T-helper 2 cell treated with Interferon-gamma antibody and Interleukin-4, amounts not matched to agents 5 μg/mL and 100 μg/mL, for 36 hours (primary cell): ENCODE results near the gene LHFPL3.

Source experiments
- DNase-seq: peaks from one replicate; pipeline ENCODE4 v3.0.0; 2021; ENCODE audit warnings: low spot score
- H3K27ac Mint-ChIP-seq: one replicate; pipeline ENCODE4 v1.8.0; 2021; ENCODE audit warnings: mild to moderate bottlenecking, mixed read lengths
- H3K27me3 Mint-ChIP-seq: one replicate; pipeline ENCODE4 v1.8.0; 2021; ENCODE audit warnings: low read depth, mixed read lengths
- H3K36me3 Mint-ChIP-seq: one replicate; pipeline ENCODE4 v1.8.0; 2021; ENCODE audit warnings: low read depth, mixed read lengths
- H3K4me1 Mint-ChIP-seq: one replicate; pipeline ENCODE4 v1.8.0; 2021; ENCODE audit warnings: low read depth, mixed read lengths
- H3K4me3 Mint-ChIP-seq: one replicate; pipeline ENCODE4 v1.8.0; 2022; ENCODE audit warnings: mild to moderate bottlenecking, moderate library complexity, mixed read lengths
- H3K9me3 Mint-ChIP-seq: one replicate; pipeline ENCODE4 v1.8.0; 2021; ENCODE audit warnings: mixed read lengths

Gene LHFPL3

GRCh38 chr7:104408371-104408770 is 80.0 kb downstream of the LHFPL3 start:
- no peaks in the 10 kb centered on the region for H3K27me3 Mint-ChIP-seq
- no peak for DNase-seq
- H3K36me3 Mint-ChIP-seq = no peaks in the 10 kb centered on the region
- H3K27ac Mint-ChIP-seq = no peak overlapping the region
- H3K4me1 Mint-ChIP-seq = no peaks in the 10 kb centered on the region
- no peak overlapping the region for H3K4me3 Mint-ChIP-seq
- no peaks in the 10 kb centered on the region for H3K9me3 Mint-ChIP-seq

DNA sequence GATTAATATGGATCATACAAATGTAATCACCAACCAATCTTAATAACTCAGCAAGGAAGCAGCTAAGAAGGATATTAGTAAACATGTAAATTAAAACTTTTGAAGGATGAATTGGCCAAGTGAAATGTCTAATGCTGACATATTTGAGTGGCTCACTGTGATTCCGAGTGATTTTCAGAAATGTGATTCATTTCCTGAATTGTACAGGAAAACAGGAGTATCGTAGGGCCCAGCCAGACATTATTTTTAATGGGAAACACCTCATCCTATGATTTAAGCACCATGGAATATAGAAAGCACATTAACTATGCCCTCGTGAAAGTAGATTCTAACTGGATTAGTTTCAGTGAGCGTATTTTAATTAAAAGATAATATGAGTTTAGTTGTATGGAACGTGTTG is 82.3 kb downstream of the LHFPL3 start:
- Mint-ChIP-seq H3K4me1 (no peaks in the 10 kb centered on the region), H3K27me3 (no peaks in the 10 kb centered on the region), H3K36me3 (no peaks in the 10 kb centered on the region), H3K4me3 (no peak overlapping the region), H3K9me3 (no peaks in the 10 kb centered on the region), H3K27ac (no peak overlapping the region)
- no peak for DNase-seq

DNA sequence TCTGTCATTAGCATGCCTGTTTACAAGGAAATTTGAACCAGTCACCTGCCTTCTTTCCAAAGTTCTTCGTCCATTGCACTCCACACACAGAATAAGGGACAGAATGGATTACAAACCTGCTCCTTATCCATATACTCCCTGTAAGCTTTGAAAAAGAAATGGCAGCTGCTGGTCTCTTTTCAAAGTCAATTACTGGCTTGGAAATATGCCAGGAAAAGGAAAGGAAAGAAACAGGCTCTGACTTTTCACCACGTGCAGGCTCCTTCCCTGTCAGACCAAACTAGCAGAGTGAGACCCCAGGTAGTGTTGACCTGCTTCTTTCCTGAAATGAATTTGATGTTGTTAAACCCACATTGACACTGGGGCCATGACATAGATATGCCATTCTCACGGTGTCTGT is 84.5 kb downstream of the LHFPL3 start:
- no peaks in the 10 kb centered on the region for H3K27me3 Mint-ChIP-seq

DNA sequence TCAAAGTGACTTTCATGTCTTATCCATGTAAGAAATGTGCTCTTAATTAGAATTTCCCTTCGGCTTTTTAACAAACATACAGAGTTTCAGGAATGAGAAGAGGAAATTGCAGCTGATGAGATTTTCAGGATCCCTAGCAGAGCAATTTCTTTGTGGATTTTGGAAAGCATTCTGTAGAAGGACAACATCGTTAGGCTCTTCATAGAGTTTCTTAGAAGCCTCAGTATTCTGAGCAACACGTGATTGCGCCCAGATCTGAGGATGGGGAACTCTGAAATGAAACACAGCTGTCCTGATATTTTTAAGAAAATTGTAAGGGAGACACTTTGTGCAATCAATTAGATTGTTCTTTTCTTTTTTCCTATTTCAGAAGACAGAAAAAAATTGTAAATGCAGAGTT is 85.8 kb downstream of the LHFPL3 start:
- Mint-ChIP-seq H3K4me1 (no peaks in the 10 kb centered on the region), H3K4me3 (no peak overlapping the region), H3K9me3 (no peaks in the 10 kb centered on the region), H3K27me3 (no peaks in the 10 kb centered on the region), H3K27ac (no peak overlapping the region), H3K36me3 (no peaks in the 10 kb centered on the region)
- no peak for DNase-seq

More for the DNA sequence above, 84.5 kb downstream of the LHFPL3 start:
- Mint-ChIP-seq H3K36me3 (no peaks in the 10 kb centered on the region), H3K4me1 (no peaks in the 10 kb centered on the region), H3K4me3 (no peak overlapping the region), H3K9me3 (no peaks in the 10 kb centered on the region), H3K27ac (no peak overlapping the region)
- no peak for DNase-seq

GRCh38 chr7:104415700-104416099 is 87.3 kb downstream of the LHFPL3 start:
- H3K27me3 Mint-ChIP-seq = no peaks in the 10 kb centered on the region
- H3K9me3 Mint-ChIP-seq = no peaks in the 10 kb centered on the region
- no peaks in the 10 kb centered on the region for H3K4me1 Mint-ChIP-seq

DNA sequence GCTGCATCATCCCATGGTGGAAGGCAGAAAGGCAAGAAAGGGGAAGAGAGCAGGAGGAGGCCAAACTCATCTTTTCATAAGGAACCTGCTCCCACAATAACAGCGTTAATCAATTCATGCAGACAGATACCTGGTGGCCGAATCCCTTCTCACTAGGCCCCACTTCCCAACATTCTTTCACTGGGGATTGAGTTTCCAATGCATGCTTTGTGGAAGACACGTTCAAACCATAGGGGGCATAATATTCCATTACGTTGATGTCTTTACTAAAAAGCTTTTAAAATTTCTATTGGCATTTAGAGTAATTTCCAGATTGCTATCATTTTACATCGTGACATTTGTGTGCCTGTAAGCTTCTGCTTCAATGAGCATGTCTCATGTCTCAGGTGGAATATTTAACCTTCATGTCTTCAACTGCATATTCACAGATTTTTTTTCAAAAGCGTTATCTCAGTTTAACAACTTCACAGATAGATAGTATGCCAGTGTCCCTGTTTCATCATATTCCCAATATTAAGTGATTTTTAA is 88.5 kb downstream of the LHFPL3 start:
- Mint-ChIP-seq H3K9me3 (no peaks in the 10 kb centered on the region), H3K27ac (no peak overlapping the region)

More at GRCh38 chr7:104415700-104416099, 87.3 kb downstream of the LHFPL3 start:
- no peak for DNase-seq
- Mint-ChIP-seq H3K4me3 (no peak overlapping the region), H3K36me3 (no peaks in the 10 kb centered on the region), H3K27ac (no peak overlapping the region)

GRCh38 chr7:104431930-104432329 is 103.5 kb downstream of the LHFPL3 start:
- H3K27me3 Mint-ChIP-seq = no peaks in the 10 kb centered on the region
- H3K27ac Mint-ChIP-seq = no peak overlapping the region
- no peaks in the 10 kb centered on the region for H3K36me3 Mint-ChIP-seq
- no peak overlapping the region for H3K4me3 Mint-ChIP-seq
- no peaks in the 10 kb centered on the region for H3K9me3 Mint-ChIP-seq
- DNase-seq = no peak
- H3K4me1 Mint-ChIP-seq = no peaks in the 10 kb centered on the region

More for the DNA sequence above, 88.5 kb downstream of the LHFPL3 start:
- H3K4me1 Mint-ChIP-seq = no peaks in the 10 kb centered on the region
- no peaks in the 10 kb centered on the region for H3K36me3 Mint-ChIP-seq
- no peak overlapping the region for H3K4me3 Mint-ChIP-seq
- no peaks in the 10 kb centered on the region for H3K27me3 Mint-ChIP-seq
- no peak for DNase-seq

DNA sequence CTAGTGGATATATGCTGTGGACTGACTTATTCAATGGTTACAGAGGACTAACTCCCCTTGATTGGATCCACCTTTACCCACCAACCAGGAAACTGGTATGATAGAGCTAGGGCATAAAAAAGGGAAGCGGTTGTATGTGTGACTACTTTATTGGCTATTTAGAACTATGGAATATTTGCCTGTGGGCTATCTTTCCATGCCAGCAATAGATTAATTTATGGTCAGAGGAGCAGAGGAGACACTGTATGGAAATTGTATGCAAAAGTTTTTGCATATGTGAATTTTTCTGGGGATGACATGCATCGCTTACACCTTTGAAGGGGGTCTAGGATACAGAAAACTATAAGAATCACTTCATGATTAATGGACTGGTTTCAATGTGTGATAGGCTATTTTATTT is 105.7 kb downstream of the LHFPL3 start:
- no peak for DNase-seq
- no peak overlapping the region for H3K4me3 Mint-ChIP-seq
- H3K4me1 Mint-ChIP-seq = no peaks in the 10 kb centered on the region
- no peaks in the 10 kb centered on the region for H3K36me3 Mint-ChIP-seq
- H3K27me3 Mint-ChIP-seq = no peaks in the 10 kb centered on the region
- no peak overlapping the region for H3K27ac Mint-ChIP-seq
- no peaks in the 10 kb centered on the region for H3K9me3 Mint-ChIP-seq

DNA sequence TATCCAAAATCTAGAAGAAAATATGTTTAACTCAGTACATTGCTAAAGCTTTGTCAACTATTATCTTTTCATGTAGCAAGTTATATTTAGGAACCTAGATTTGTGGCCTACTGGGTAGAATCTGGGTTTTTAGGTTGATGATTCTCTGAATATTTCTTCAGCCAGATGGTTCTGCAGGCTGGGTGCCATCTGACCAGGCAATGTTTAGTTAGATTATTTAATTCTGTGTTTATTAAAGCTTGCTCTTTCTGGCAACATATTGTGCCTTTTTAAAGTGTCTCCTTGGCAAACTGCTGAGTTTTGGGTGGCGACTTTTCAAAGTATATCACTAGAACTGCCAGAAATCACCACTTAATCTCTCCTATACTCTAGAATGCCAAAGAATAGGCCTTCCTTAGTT is 114.1 kb downstream of the LHFPL3 start:
- Mint-ChIP-seq H3K9me3 (no peaks in the 10 kb centered on the region), H3K27ac (no peak overlapping the region), H3K27me3 (no peaks in the 10 kb centered on the region), H3K36me3 (no peaks in the 10 kb centered on the region), H3K4me3 (no peak overlapping the region), H3K4me1 (no peaks in the 10 kb centered on the region)
- no peak for DNase-seq

DNA sequence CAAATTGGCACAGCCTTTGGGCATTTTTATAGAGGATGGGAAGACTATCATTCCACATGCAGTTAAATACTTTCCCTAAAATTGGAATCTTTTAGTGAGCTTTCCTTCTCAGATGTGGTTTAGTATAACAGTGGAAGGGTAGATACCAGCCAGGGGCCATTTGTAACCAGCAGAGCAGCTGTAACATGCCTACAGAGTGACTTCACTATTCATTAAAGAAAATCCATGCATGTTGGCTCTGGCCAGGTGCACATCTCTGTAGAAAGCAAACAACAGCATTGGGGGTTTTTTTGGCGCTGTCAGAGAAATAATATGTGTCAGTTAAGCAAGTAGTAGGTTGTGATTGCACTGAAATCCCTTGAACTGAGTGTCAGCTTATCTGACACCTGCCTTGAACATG is 115.6 kb downstream of the LHFPL3 start:
- no peaks in the 10 kb centered on the region for H3K27me3 Mint-ChIP-seq
- H3K36me3 Mint-ChIP-seq = no peaks in the 10 kb centered on the region
- DNase-seq = no peak
- no peak overlapping the region for H3K27ac Mint-ChIP-seq
- H3K4me3 Mint-ChIP-seq = no peak overlapping the region
- H3K9me3 Mint-ChIP-seq = no peaks in the 10 kb centered on the region
- no peaks in the 10 kb centered on the region for H3K4me1 Mint-ChIP-seq

- no peak for DNase-seq
- H3K9me3 Mint-ChIP-seq = no peaks in the 10 kb centered on the region
- no peaks in the 10 kb centered on the region for H3K4me1 Mint-ChIP-seq
- H3K27ac Mint-ChIP-seq = no peak overlapping the region
- no peaks in the 10 kb centered on the region for H3K36me3 Mint-ChIP-seq
- no peak overlapping the region for H3K4me3 Mint-ChIP-seq
- no peaks in the 10 kb centered on the region for H3K27me3 Mint-ChIP-seq
These were observed 117.0 kb downstream of the LHFPL3 start for GRCh38 chr7:104445393-104445792.

GRCh38 chr7:104450861-104451260 is 122.5 kb downstream of the LHFPL3 start:
- Mint-ChIP-seq H3K36me3 (no peaks in the 10 kb centered on the region), H3K9me3 (no peaks in the 10 kb centered on the region), H3K27ac (no peak overlapping the region), H3K27me3 (no peaks in the 10 kb centered on the region), H3K4me3 (no peak overlapping the region), H3K4me1 (no peaks in the 10 kb centered on the region)
- DNase-seq = no peak

DNA sequence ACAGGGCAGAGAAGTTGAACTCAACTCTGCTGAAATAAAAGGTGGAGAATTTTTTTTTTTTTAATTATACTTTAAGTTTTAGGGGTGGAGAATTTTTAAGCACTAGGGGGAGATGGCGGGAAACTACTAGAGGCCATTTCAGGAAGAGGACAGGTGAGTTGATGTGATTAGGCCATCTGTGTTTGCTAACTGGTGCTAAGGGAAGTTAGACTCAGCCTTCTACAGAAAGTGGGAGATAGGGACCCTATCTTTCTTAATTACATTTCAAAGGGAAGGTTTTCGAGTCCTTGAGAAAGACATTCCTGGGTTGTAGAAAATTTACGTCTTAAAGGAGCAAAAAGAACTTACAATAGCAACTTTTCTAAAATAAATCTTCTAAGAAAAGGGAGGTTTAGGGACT is 124.8 kb downstream of the LHFPL3 start:
- Mint-ChIP-seq H3K27me3 (no peaks in the 10 kb centered on the region), H3K36me3 (no peaks in the 10 kb centered on the region), H3K27ac (no peak overlapping the region), H3K4me3 (no peak overlapping the region), H3K9me3 (no peaks in the 10 kb centered on the region), H3K4me1 (no peaks in the 10 kb centered on the region)
- no peak for DNase-seq

DNA sequence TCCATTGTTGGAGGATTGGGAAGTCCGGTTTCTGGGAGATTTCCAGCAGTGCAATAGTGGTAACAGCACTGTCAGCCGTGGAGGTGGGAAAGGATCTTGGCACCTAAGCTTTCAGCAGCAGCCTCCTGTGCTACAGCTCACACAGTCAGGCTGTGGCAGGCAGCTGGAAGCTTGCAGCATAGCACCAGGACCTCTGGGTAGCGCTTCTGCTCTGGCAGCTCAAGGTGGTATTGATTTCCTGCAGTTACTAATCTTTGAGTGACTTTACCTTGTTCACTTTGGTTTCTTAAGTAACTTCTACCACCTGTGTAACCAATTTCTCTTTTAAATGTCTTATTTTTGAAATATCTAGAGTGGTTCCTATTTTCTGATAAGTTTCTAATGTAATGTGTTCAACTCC is 130.5 kb downstream of the LHFPL3 start:
- DNase-seq = no peak
- H3K27me3 Mint-ChIP-seq = no peaks in the 10 kb centered on the region

GRCh38 chr7:104469166-104469820 is 140.9 kb downstream of the LHFPL3 start:
- H3K4me1 Mint-ChIP-seq = no peaks in the 10 kb centered on the region
- no peaks in the 10 kb centered on the region for H3K9me3 Mint-ChIP-seq
- no peaks in the 10 kb centered on the region for H3K27me3 Mint-ChIP-seq
- H3K27ac Mint-ChIP-seq = no peak overlapping the region
- no peak for DNase-seq
- H3K36me3 Mint-ChIP-seq = no peaks in the 10 kb centered on the region
- H3K4me3 Mint-ChIP-seq = no peak overlapping the region

More for the DNA sequence above, 130.5 kb downstream of the LHFPL3 start:
- Mint-ChIP-seq H3K36me3 (no peaks in the 10 kb centered on the region), H3K9me3 (peaks cover 18% of the 10 kb centered on the region), H3K4me1 (no peaks in the 10 kb centered on the region), H3K4me3 (no peak overlapping the region), H3K27ac (no peak overlapping the region)
